H1 (cell line): ENCODE measurements around the gene FOXP2. TPM values are rescaled to one million over a fixed set of nuclear protein-coding genes. Genes with fewer than 3 reads are reported as not detected.

Source experiments
- CTCF ChIA-PET: fragments of 300-600 bp; sonication (Branson Sonifier 250); formaldehyde crosslinking; loops from one replicate; lab custom pipeline; 2021; ENCODE audit not compliant: partially characterized antibody; lab: Charles Lee
- POLR2A ChIA-PET: fragments of 300-600 bp; sonication (Branson Sonifier 250); formaldehyde crosslinking; loops from one replicate; lab custom pipeline; 2021; ENCODE audit warnings: inconsistent platforms; ENCODE audit not compliant: partially characterized antibody; lab: Charles Lee
- DNase-seq, 2 experiments: peaks; one replicate each; pipeline versions ENCODE4 v3.0.0 to v3.0.0-alpha.2; 2010 to 2022; ENCODE audit warnings: low spot score in 2 of 2, low read depth in 1 of 2, mixed read lengths in 1 of 2
- FAIRE-seq: peaks from 2 replicates; lab custom pipeline; 2011; peaks lifted over from hg19 to GRCh38; lab: Jason Lieb, UNC
- H2AFZ ChIP-seq: 2 replicates; pipeline ENCODE4 v1.8.1; 2012; ENCODE audit warnings: low read length, inconsistent platforms
- H2AK5ac ChIP-seq: 2 replicates; pipeline ENCODE4 v1.6.1; 2013; ENCODE audit warnings: low read depth, low read length
- H2BK120ac ChIP-seq: replicated peaks from 2 replicates; pipeline ENCODE3; 2013; ENCODE audit warnings: low read depth, low read length, inconsistent platforms
- H2BK12ac ChIP-seq: 2 replicates; pipeline ENCODE4 v1.6.1; 2013; ENCODE audit warnings: low read depth, low read length
- H2BK15ac ChIP-seq: 2 replicates; pipeline ENCODE4 v1.6.1; 2013; ENCODE audit warnings: low read length
- H2BK20ac ChIP-seq: 2 replicates; pipeline ENCODE4 v1.6.1; 2013; ENCODE audit warnings: low read length
- H2BK5ac ChIP-seq: 2 replicates; pipeline ENCODE4 v1.6.1; 2013; ENCODE audit warnings: low read depth, low read length
- H3K14ac ChIP-seq: 2 replicates; pipeline ENCODE4 v1.6.1; 2013; ENCODE audit warnings: inconsistent platforms; ENCODE audit not compliant: insufficient read length
- H3K18ac ChIP-seq: 2 replicates; pipeline ENCODE4 v1.6.1; 2013; ENCODE audit warnings: low read length; ENCODE audit errors: extremely low read depth
- H3K23ac ChIP-seq: 2 replicates; pipeline ENCODE4 v1.6.1; 2013; ENCODE audit warnings: inconsistent platforms; ENCODE audit not compliant: insufficient read length
- H3K23me2 ChIP-seq: 2 replicates; pipeline ENCODE4 v1.6.1; 2013; ENCODE audit warnings: low read depth, low read length
- H3K27ac ChIP-seq: 2 replicates; pipeline ENCODE4 v1.6.1; 2011; ENCODE audit warnings: low read depth, low read length, inconsistent platforms
- H3K27me3 ChIP-seq, 4 experiments: replicated peaks in 1 of 4; 1 replicate in 1 of 4; 2 replicates in 3 of 4; pipeline versions ENCODE4 v1.6.1 to v1.8.1; 2011 to 2013; ENCODE audit warnings: low read length in 3 of 4, mild to moderate bottlenecking in 3 of 4, inconsistent platforms in 2 of 4, mixed read lengths in 2 of 4, moderate library complexity in 1 of 4; ENCODE audit not compliant: control insufficient read depth in 3 of 4, insufficient read depth in 3 of 4; ENCODE audit errors: extremely low read depth in 1 of 4
- H3K36me3 ChIP-seq, 4 experiments: 2 replicates each; pipeline versions ENCODE4 v1.6.1 to v1.8.1; 2011 to 2013; ENCODE audit warnings: mild to moderate bottlenecking in 4 of 4, low read length in 3 of 4, moderate library complexity in 2 of 4, control low read depth in 1 of 4, inconsistent platforms in 1 of 4; ENCODE audit not compliant: insufficient read depth in 4 of 4, control insufficient read depth in 2 of 4
- H3K4ac ChIP-seq: replicated peaks from 2 replicates; pipeline ENCODE3; 2013; ENCODE audit warnings: low read length, low read depth, mixed read lengths, inconsistent platforms; ENCODE audit not compliant: insufficient read length
- H3K4me1 ChIP-seq, 4 experiments: replicated peaks in 1 of 4; 1 replicate in 1 of 4; 2 replicates in 3 of 4; pipeline versions ENCODE4 v1.6.1 to v1.8.1; 2011 to 2013; ENCODE audit warnings: low read length in 3 of 4, inconsistent platforms in 2 of 4, mixed read lengths in 1 of 4; ENCODE audit not compliant: insufficient read depth in 4 of 4, control insufficient read depth in 3 of 4
- H3K4me2 ChIP-seq, 2 experiments: 2 replicates each; pipeline versions ENCODE4 v1.6.1 to v1.8.1; 2011 to 2013; ENCODE audit warnings: low read depth in 2 of 2, low read length in 2 of 2, control low read depth in 1 of 2, inconsistent platforms in 1 of 2, mild to moderate bottlenecking in 1 of 2; ENCODE audit not compliant: insufficient read depth in 1 of 2
- H3K4me3 ChIP-seq, 4 experiments: fragments of 200-600, 300-600 bp in 1 of 4; sonication (generic), shearing (Covaris generic), sonication (Bioruptor Twin) in 1 of 4; 2 replicates each; pipeline versions ENCODE4 v1.5.1 to v1.8.1; 2011 to 2016; ENCODE audit warnings: low read length in 4 of 4, low read depth in 3 of 4, control low read depth in 2 of 4, inconsistent platforms in 2 of 4, mild to moderate bottlenecking in 2 of 4, mixed read lengths in 1 of 4, moderate library complexity in 1 of 4; ENCODE audit not compliant: insufficient read depth in 2 of 4; ENCODE audit errors: extremely low read depth in 1 of 4
- H3K56ac ChIP-seq: replicated peaks from 2 replicates; pipeline ENCODE3; 2013; ENCODE audit warnings: low read depth, mild to moderate bottlenecking, mixed read lengths, low read length, inconsistent platforms; ENCODE audit not compliant: insufficient read length
- H3K79me1 ChIP-seq: 2 replicates; pipeline ENCODE4 v1.6.1; 2013; ENCODE audit warnings: low read depth, low read length, control low read depth
- H3K79me2 ChIP-seq, 2 experiments: 2 replicates each; pipeline versions ENCODE4 v1.6.1 to v1.8.1; 2012 to 2013; ENCODE audit warnings: low read length in 2 of 2, mild to moderate bottlenecking in 2 of 2, inconsistent platforms in 1 of 2; ENCODE audit not compliant: insufficient read depth in 2 of 2, control insufficient read depth in 1 of 2
- H3K9ac ChIP-seq, 4 experiments: replicated peaks in 1 of 4; 1 replicate in 1 of 4; 2 replicates in 3 of 4; pipeline versions ENCODE4 v1.6.1 to v1.8.1; 2011 to 2013; ENCODE audit warnings: low read depth in 3 of 4, low read length in 3 of 4, control low read depth in 2 of 4, mild to moderate bottlenecking in 2 of 4, moderate library complexity in 2 of 4, inconsistent platforms in 1 of 4; ENCODE audit errors: extremely low read depth in 1 of 4
- H3K9me3 ChIP-seq, 2 experiments: 2 replicates each; pipeline versions ENCODE4 v1.6.1 to v1.8.1; 2012 to 2013; ENCODE audit warnings: mild to moderate bottlenecking in 2 of 2, moderate library complexity in 2 of 2, control low read depth in 1 of 2, inconsistent platforms in 1 of 2, low read depth in 1 of 2, low read length in 1 of 2, mixed read lengths in 1 of 2; ENCODE audit not compliant: insufficient read depth in 2 of 2
- H4K20me1 ChIP-seq, 2 experiments: replicated peaks in 1 of 2; 2 replicates each; pipeline versions ENCODE3 to v1.8.1; 2011 to 2013; ENCODE audit warnings: inconsistent platforms in 2 of 2, low read length in 2 of 2, mild to moderate bottlenecking in 1 of 2; ENCODE audit not compliant: insufficient read depth in 2 of 2, control insufficient read depth in 1 of 2
- H4K5ac ChIP-seq: 2 replicates; pipeline ENCODE4 v1.6.1; 2013; ENCODE audit warnings: low read length, low read depth, mixed read lengths, inconsistent platforms; ENCODE audit not compliant: insufficient read length
- H4K8ac ChIP-seq: 2 replicates; pipeline ENCODE4 v1.8.0; 2013; ENCODE audit warnings: mild to moderate bottlenecking, moderate library complexity, low read length, inconsistent platforms; ENCODE audit not compliant: insufficient read depth; ENCODE audit errors: extremely low read depth
- H4K91ac ChIP-seq: replicated peaks from 2 replicates; pipeline ENCODE3; 2013; ENCODE audit warnings: low read length, mixed read lengths, inconsistent platforms; ENCODE audit not compliant: insufficient read length
- ATF2 ChIP-seq: IDR thresholded peaks from 2 replicates; pipeline ENCODE4 v1.6.1; 2012; ENCODE audit warnings: low read length, inconsistent platforms
- BACH1 ChIP-seq: IDR thresholded peaks from 2 replicates; pipeline ENCODE4 v1.6.1; 2012; ENCODE audit warnings: low read length, improper control_type of control experiment
- CBX5 ChIP-seq: fragments of 300-800, 300-1000 bp; sonication (generic); IDR thresholded peaks from 2 replicates; pipeline ENCODE4 v1.7.1; 2016; ENCODE audit warnings: antibody characterized with exemption, low read length, low read depth
- CBX8 ChIP-seq: fragments of 300-800, 300-1000 bp; sonication (generic); IDR thresholded peaks from 2 replicates; pipeline ENCODE4 v1.7.1; 2016; ENCODE audit warnings: low read depth, low read length, borderline replicate concordance
- CTCF ChIP-seq, 3 experiments: IDR thresholded peaks; 1 replicate in 2 of 3; 2 replicates in 1 of 3; pipeline versions ENCODE4 v1.5.1 to v1.6.1; 2011; ENCODE audit warnings: low read length in 3 of 3, mild to moderate bottlenecking in 3 of 3, inconsistent platforms in 2 of 3, low read depth in 1 of 3, moderate library complexity in 1 of 3; ENCODE audit not compliant: insufficient read depth in 1 of 3; ENCODE audit errors: control extremely low read depth in 1 of 3
- GTF2F1 ChIP-seq: IDR thresholded peaks from 2 replicates; pipeline ENCODE4 v1.6.1; 2012; ENCODE audit warnings: low read depth, low read length, improper control_type of control experiment, borderline replicate concordance
- POU5F1 ChIP-seq: IDR thresholded peaks from 2 replicates; pipeline ENCODE4 v1.6.1; 2011; ENCODE audit warnings: low read depth, mild to moderate bottlenecking, low read length, moderate library complexity
- RXRA ChIP-seq: IDR thresholded peaks from 2 replicates; pipeline ENCODE4 v1.6.1; 2011; ENCODE audit warnings: low read depth, mild to moderate bottlenecking, low read length, moderate library complexity; ENCODE audit not compliant: insufficient read depth
- SP1 ChIP-seq: IDR thresholded peaks from 2 replicates; pipeline ENCODE4 v1.6.1; 2011; ENCODE audit warnings: low read depth, low read length
- SP2 ChIP-seq: IDR thresholded peaks from 2 replicates; pipeline ENCODE4 v1.6.1; 2012; ENCODE audit warnings: mild to moderate bottlenecking, low read length, inconsistent platforms
- TBP ChIP-seq: IDR thresholded peaks from 2 replicates; pipeline ENCODE4 v1.6.1; 2011; ENCODE audit warnings: low read depth, low read length, improper control_type of control experiment
- WGBS, 2 experiments: shearing (Covaris generic) in 1 of 2; methylation state at CpG; one replicate each; pipeline versions ENCODE4 v1.1.6 to v1.1.7; 2013 to 2015; ENCODE audit warnings: low lambda C conversion rate in 2 of 2, mixed read lengths in 2 of 2, inconsistent platforms in 1 of 2, low coverage in 1 of 2, missing lambda C conversion rate in 1 of 2; ENCODE audit not compliant: insufficient replicate concordance in 2 of 2, insufficient coverage in 1 of 2, insufficient read length in 1 of 2; ENCODE audit errors: extremely low coverage in 1 of 2, missing lambda C conversion rate in 1 of 2; 5-methylcytosine and 5-hydroxymethylcytosine counted together
- polyA plus RNA-seq, 7 experiments: library from polyadenylated mRNA; depleted of rRNA in 3 of 7; stranded (reverse) in 5 of 7; unstranded in 2 of 7; fragments of >200 nt in 5 of 7; fragments of 200-250 nt in 2 of 7; gene quantifications; 1 replicate in 5 of 7; 2 replicates in 1 of 7; 4 replicates in 1 of 7; pipeline versions ENCODE4 v1.2.1 to v1.2.3, GENCODE V29; 2011 to 2013; ENCODE audit warnings: missing spikeins in 2 of 7, mixed read lengths in 2 of 7
- total RNA-seq: library from RNA; stranded (reverse); fragmentation: NEBNext Ultra II Directional; extraction: Animal tissue kit (Norgen Biotek cat#: 25700); gene quantifications from 2 replicates; pipeline ENCODE4 v1.2.1, GENCODE V29; 2021

Gene FOXP2
- total and polyA plus RNA-seq, 2 of the 8 experiments (the other 6 are each of a cell fraction or from before 2014, with no cell fraction given) = 0.09 to 0.43 TPM

GRCh38 chr7:114417290-114417689 is 2.7 kb downstream of the FOXP2 start:
- no peak overlapping the region for H4K8ac ChIP-seq
- no peak overlapping the region for H3K56ac ChIP-seq
- no peak for DNase-seq
- no peak overlapping the region for H2BK120ac ChIP-seq
- ChIA-PET POLR2A (no interaction called here), CTCF (interaction anchor here (1.3 kb wide), 1 partner anchor 14 kb away, joined by 3 read pairs; no protein-coding TSS in a partner anchor)
- no peak overlapping the region for H3K14ac ChIP-seq
- no peak overlapping the region for H3K4me2 ChIP-seq
- H3K4ac ChIP-seq = no peak overlapping the region
- H4K5ac ChIP-seq = no peak overlapping the region
- no peaks in the 10 kb centered on the region for H3K36me3 ChIP-seq
- no peak overlapping the region for H2BK12ac ChIP-seq
- H2AFZ ChIP-seq = no peak overlapping the region
- no peaks in the 10 kb centered on the region for H4K20me1 ChIP-seq
- no peak overlapping the region for H2AK5ac ChIP-seq
- WGBS, 2 experiments = 95% methylated on average over 1 of the region's 1 CpG; no CpG with 5 or more reads in 1 of the 2 experiments
- no peak overlapping the region for H3K9ac ChIP-seq
- no peak overlapping the region for H2BK5ac ChIP-seq
- H3K27ac ChIP-seq = no peak overlapping the region
- no peak overlapping the region for H3K23ac ChIP-seq
- FAIRE-seq = no peak
- peaks cover 0 to 10% (median 6%) of the 10 kb centered on the region in 4 experiments; a peak in 4 of 7 replicates for H3K4me1 ChIP-seq
- no peaks in the 10 kb centered on the region for H3K79me1 ChIP-seq
- H4K91ac ChIP-seq = no peak overlapping the region
- H3K4me3 ChIP-seq = no peak overlapping the region
- no peaks in the 10 kb centered on the region for H3K23me2 ChIP-seq
- no peak overlapping the region for H3K18ac ChIP-seq
- H3K9me3 ChIP-seq = no peaks in the 10 kb centered on the region
- no peaks in the 10 kb centered on the region for H3K79me2 ChIP-seq
- no peaks in the 10 kb centered on the region for H3K27me3 ChIP-seq
- no peak overlapping the region for H2BK20ac ChIP-seq
- no peak overlapping the region for H2BK15ac ChIP-seq
- TF ChIP-seq TBP = no peak
- TF ChIP-seq SP2 = no peak
- no peak for TF ChIP-seq CTCF (IDR thresholded peaks at IDR 0.05; ENCODE audit: control extremely low read depth in 1 of 3, insufficient read depth in 1 of 3, low read depth in 1 of 3, low read length in 3 of 3)
- no peak for TF ChIP-seq RXRA
- no peak for TF ChIP-seq BACH1
- no peak for TF ChIP-seq GTF2F1
- TF ChIP-seq SP1 = no peak
- no peak for TF ChIP-seq CBX8
- TF ChIP-seq POU5F1 = no peak
- no peak for TF ChIP-seq ATF2
- no peak for TF ChIP-seq CBX5
